ENCODE results near the gene CMTM8.

CMTM8 gene

DNA sequence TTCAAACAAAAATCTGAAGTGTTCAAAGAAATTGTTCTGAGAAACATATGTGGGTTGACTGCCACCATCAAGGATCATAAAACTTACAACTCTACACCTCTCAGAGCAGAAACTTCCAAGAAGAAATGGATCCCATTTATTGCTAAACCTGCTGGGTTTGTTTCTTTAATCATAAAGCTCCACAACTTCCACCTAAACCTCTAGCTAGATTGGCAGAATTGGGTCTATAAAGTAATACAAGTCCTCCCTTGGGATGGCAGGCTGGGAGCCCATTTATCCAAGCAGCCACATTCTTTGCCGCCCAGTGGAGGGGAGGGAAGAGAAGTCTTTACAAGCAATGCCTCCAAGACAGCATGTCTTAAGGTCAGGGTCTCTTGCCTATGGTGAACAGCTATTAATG is 40.5 kb upstream of the CMTM8 start:
- TF ChIP-seq, protein P1, sequence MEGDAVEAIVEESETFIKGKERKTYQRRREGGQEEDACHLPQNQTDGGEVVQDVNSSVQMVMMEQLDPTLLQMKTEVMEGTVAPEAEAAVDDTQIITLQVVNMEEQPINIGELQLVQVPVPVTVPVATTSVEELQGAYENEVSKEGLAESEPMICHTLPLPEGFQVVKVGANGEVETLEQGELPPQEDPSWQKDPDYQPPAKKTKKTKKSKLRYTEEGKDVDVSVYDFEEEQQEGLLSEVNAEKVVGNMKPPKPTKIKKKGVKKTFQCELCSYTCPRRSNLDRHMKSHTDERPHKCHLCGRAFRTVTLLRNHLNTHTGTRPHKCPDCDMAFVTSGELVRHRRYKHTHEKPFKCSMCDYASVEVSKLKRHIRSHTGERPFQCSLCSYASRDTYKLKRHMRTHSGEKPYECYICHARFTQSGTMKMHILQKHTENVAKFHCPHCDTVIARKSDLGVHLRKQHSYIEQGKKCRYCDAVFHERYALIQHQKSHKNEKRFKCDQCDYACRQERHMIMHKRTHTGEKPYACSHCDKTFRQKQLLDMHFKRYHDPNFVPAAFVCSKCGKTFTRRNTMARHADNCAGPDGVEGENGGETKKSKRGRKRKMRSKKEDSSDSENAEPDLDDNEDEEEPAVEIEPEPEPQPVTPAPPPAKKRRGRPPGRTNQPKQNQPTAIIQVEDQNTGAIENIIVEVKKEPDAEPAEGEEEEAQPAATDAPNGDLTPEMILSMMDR (IDR thresholded peaks at IDR 0.05; ENCODE audit: low read depth, low read length), result no peak
- no peaks in the 10 kb centered on the region for H3K36me3 ChIP-seq
- no peaks in the 10 kb centered on the region for H3K4me1 ChIP-seq
- no peak for DNase-seq
- H3K4me3 ChIP-seq (ENCODE audit: low read depth, low read length), result no peak overlapping the region
- H3K9me3 ChIP-seq, result no peaks in the 10 kb centered on the region
- no peaks in the 10 kb centered on the region for H3K27me3 ChIP-seq

DNA sequence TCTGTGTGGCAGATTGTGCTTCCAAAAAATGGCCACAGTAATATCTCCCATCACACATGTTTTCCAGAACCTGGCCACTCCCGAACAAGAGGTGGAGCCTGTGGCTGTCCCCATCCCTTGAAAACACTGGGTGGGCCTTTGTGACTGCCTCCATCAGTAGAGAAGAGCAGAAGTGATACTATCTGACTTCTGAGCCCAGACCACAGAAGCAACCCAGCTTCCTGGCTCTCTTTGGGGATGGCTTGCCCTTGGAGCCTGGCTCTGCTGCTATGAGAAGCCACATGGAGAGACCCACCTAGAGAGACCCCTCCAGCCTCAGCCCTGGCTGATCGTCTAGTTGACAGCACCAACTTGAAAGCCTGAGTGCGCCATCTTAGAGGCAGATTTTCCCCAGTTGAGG is 39.8 kb upstream of the CMTM8 start:
- Histone ChIP-seq H3K4me1 (no peaks in the 10 kb centered on the region), H3K4me3 (ENCODE audit: low read depth, low read length) (no peak overlapping the region), H3K9me3 (no peaks in the 10 kb centered on the region), H3K36me3 (no peaks in the 10 kb centered on the region), H3K27me3 (no peaks in the 10 kb centered on the region)
- TF ChIP-seq, protein P1 (IDR thresholded peaks at IDR 0.05; ENCODE audit: low read depth, low read length), result no peak
- no peak for DNase-seq

DNA sequence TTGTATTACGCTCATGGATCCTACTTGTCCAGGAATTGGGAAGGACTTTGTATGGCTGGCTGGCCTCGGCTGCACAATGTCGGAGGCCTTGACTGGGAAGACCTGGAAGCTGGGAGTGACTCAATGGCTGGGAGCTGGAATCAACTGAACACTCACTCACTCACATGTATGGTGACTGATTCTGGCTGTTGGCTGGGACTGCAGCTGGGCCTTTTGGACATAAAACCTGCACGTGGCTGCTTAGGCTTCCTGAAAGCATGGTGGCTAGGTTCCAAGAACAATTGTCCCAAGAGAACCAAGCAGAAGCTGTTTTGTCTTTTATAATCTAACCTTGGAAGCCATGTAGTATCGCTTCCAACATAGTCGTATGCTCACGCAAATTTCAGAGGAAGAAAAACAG is 38.0 kb upstream of the CMTM8 start:
- H3K9me3 ChIP-seq, result no peaks in the 10 kb centered on the region
- TF ChIP-seq, protein P1 (IDR thresholded peaks at IDR 0.05; ENCODE audit: low read depth, low read length), result no peak
- no peaks in the 10 kb centered on the region for H3K4me1 ChIP-seq
- H3K27me3 ChIP-seq, result no peaks in the 10 kb centered on the region
- no peak for DNase-seq
- no peaks in the 10 kb centered on the region for H3K36me3 ChIP-seq
- no peak overlapping the region for H3K4me3 ChIP-seq (ENCODE audit: low read depth, low read length)

DNA sequence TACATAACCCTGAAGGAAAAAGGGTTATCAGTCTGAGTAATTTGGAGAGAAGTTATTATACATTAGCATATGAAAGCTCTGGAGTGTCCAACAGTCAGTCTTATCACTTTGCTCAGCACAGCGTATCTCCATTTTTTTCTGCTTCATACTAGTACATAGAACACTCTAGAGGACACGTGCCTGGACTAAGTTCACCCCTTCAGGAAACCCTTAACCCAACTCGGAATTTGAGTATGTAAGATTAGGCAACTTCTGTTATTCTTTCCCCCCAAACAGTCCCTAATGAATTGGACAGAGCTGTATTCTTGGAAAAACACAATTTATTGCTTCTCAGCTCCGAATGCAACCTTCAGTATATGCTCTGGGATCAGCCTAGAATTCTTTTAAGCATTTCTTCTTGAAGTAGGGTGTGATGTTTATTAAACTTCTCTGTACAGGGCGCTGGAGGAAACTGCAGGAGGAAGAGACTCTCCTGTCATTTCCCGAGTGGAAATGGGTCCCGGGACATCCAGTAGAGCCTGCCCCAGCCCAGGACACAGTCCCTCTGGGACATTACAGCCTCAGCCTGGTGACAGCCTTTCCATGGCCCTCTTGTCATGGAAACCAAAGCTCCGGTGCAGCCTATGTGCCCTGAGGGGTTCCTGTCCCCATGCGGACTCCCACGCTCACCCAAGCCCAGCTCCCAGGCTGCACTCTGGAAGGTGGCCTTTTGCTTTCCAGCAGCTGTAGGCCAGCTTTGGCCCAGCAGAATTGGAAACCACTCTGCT is 37.3 kb upstream of the CMTM8 start:
- Histone ChIP-seq H3K27me3 (no peaks in the 10 kb centered on the region), H3K36me3 (no peaks in the 10 kb centered on the region), H3K4me1 (no peaks in the 10 kb centered on the region), H3K9me3 (no peaks in the 10 kb centered on the region), H3K4me3 (ENCODE audit: low read depth, low read length) (no peak overlapping the region)
- TF ChIP-seq, protein P1 (IDR thresholded peaks at IDR 0.05; ENCODE audit: low read depth, low read length), result no peak
- no peak for DNase-seq

DNA sequence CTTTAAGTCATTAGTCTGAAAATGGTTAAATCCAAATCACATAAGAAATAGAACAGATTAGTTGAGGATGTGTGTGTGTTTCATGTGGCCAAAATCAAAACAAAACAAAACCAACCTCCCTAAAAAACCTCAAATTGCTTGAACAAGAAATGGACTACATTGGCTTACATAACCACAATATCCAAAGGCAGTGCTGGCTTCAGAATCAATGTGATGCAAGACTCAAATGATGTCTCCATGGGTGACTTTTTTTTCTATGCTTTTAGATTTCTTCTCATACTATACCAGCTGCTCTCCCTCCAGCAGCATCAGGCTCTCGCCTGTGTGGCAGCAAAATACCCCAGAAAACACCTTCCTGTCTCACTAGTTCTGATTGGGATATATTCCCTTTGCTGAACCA is 36.0 kb upstream of the CMTM8 start:
- H3K27me3 ChIP-seq, result no peaks in the 10 kb centered on the region
- H3K4me1 ChIP-seq, result no peaks in the 10 kb centered on the region
- no peaks in the 10 kb centered on the region for H3K36me3 ChIP-seq
- H3K4me3 ChIP-seq (ENCODE audit: low read depth, low read length), result no peak overlapping the region
- H3K9me3 ChIP-seq, result no peaks in the 10 kb centered on the region
- TF ChIP-seq, protein P1 (IDR thresholded peaks at IDR 0.05; ENCODE audit: low read depth, low read length), result no peak
- no peak for DNase-seq

DNA sequence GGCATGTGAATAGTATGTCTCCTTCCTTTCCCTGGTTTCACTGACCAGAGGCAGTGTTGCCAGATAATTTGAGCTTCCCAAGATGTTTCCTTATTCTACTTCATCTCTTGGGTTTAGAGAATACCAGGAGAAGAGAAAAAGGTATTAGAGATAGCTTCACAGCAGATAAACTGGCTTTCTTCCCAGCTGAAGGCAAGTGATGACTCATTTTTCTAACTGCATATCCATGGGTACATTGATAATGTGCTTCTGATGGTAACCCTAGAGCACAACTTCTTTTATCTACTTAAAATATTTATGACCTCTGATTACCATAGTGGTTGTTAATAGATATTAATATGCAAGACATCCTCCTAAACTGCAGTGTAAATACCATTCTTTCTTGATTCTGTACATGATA is 34.6 kb upstream of the CMTM8 start:
- no peaks in the 10 kb centered on the region for H3K4me1 ChIP-seq
- no peaks in the 10 kb centered on the region for H3K27me3 ChIP-seq
- TF ChIP-seq, protein P1 (IDR thresholded peaks at IDR 0.05; ENCODE audit: low read depth, low read length), result no peak
- H3K9me3 ChIP-seq, result no peaks in the 10 kb centered on the region
- no peak overlapping the region for H3K4me3 ChIP-seq (ENCODE audit: low read depth, low read length)
- no peak for DNase-seq
- no peaks in the 10 kb centered on the region for H3K36me3 ChIP-seq
